ENCODE results near the gene TMEM204.

Gene TMEM204

GRCh38 chr16:1539720-1540555 is 6.5 kb downstream of the TMEM204 start:
- DNase-seq: no peak

- DNase-seq: no peak
Measured at GRCh38 chr16:1540556-1540855, 7.0 kb downstream of the TMEM204 start.

GRCh38 chr16:1541293-1542165 is 8.1 kb downstream of the TMEM204 start:
- DNase-seq: no peak

- no peak for DNase-seq
Measured at GRCh38 chr16:1542166-1542500, 8.7 kb downstream of the TMEM204 start.

- no peak for DNase-seq
Measured at GRCh38 chr16:1542533-1542932, 9.1 kb downstream of the TMEM204 start.

GRCh38 chr16:1543085-1543896 is 9.8 kb downstream of the TMEM204 start:
- DNase-seq: peak; percentile 17

GRCh38 chr16:1545044-1546040 is 11.9 kb downstream of the TMEM204 start:
- no peak for DNase-seq

- no peak for DNase-seq
Measured at GRCh38 chr16:1546430-1546829, 13.0 kb downstream of the TMEM204 start.

- no peak for DNase-seq
Measured at GRCh38 chr16:1548233-1548632, 14.8 kb downstream of the TMEM204 start.

- DNase-seq: no peak
Measured at GRCh38 chr16:1548727-1549126, 15.3 kb downstream of the TMEM204 start.

GRCh38 chr16:1550069-1550468 is 16.6 kb downstream of the TMEM204 start:
- no peak for DNase-seq

- no peak for DNase-seq
Measured at GRCh38 chr16:1550696-1551095, 17.2 kb downstream of the TMEM204 start.

GRCh38 chr16:1551166-1551565 is 17.7 kb downstream of the TMEM204 start:
- DNase-seq: no peak

GRCh38 chr16:1552129-1552528 is 18.7 kb downstream of the TMEM204 start:
- no peak for DNase-seq

- no peak for DNase-seq
Measured at GRCh38 chr16:1553946-1554825, 20.7 kb downstream of the TMEM204 start.

- DNase-seq: no peak
Measured at GRCh38 chr16:1554826-1555445, 21.5 kb downstream of the TMEM204 start.

- DNase-seq: no peak
Measured at GRCh38 chr16:1556254-1556653, 22.8 kb downstream of the TMEM204 start.

- DNase-seq: no peak
Measured at GRCh38 chr16:1557074-1557473, 23.6 kb downstream of the TMEM204 start.

GRCh38 chr16:1557576-1557975 is 24.1 kb downstream of the TMEM204 start:
- DNase-seq: no peak

GRCh38 chr16:1559446-1559975 is 26.0 kb downstream of the TMEM204 start:
- no peak for DNase-seq
